HL-60/S4 treated with phorbol 12-myristate 13-acetate at 8.2 ng/mL for 4 days and 3 days (cell line): ENCODE results near the gene MPDU1.
"Not testable (repeated sequence)": the region's sequence is repeated elsewhere in the genome, so short reads cannot be mapped to it uniquely, and the experiment has no call there.

ENCODE experiments used
- in situ Hi-C: fragments of 300-500 bp; cut with MboI; formaldehyde crosslinking; loops from 2 replicates; pipeline ENCODE4 v1.15.0; 2022; ENCODE audit warnings: low sequenced_read_pairs

Gene MPDU1

GRCh38 chr17:7606280-7606679 lies 22.6 kb downstream of the MPDU1 start:
- in situ Hi-C loops = no loop called here

DNA sequence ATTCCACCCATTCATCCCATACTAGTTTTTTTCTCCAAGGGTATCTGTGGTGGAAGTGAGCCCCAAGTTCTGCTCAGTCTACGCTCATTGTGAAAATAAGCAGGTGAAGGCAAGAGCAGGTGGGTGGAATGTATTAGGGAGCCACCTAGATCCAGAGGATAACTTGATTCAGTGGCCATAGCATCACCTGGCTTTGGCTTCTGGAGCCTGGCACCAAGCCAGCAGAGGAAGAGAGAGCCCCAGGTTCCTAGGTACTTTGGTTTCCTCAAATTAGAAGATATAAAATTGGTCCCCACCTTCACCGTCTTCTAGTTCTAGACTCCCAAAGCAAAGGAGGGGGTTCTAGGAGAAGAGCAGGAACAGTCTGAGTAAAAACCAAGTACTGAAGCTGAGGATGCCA lies 27.0 kb downstream of the MPDU1 start:
- in situ Hi-C loops = no loop called here

DNA sequence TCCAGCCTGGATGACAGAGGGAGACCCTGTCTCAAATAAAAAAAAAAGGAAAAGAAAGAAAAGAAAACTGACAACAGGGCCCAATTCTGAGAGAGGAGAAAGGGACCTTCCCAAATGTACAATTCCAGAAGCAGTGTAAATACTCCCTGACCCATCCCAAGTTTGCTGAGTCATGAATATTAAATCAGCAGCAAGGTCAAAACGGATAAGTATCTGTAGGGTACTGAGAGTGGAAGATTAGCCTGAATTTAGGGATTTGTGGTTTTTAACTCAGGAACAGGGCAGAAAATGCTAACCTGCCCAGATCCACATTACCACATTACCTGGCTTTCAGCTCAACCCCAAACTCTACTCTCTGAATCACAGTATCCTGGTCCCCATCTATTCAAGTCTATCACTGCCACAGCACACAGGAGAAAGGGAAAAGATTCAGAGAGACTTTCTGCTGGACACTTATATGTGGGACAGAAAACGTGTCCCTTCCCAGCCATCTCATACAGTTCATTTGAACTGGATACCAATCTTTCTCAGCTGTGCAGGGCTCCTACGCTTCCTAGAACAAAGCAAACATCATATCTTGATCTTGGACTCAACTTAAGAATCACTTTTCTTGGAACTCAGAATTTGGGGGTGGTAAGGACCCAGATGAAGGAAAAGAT lies 28.1 kb downstream of the MPDU1 start:
- in situ Hi-C loops = no loop called here

DNA sequence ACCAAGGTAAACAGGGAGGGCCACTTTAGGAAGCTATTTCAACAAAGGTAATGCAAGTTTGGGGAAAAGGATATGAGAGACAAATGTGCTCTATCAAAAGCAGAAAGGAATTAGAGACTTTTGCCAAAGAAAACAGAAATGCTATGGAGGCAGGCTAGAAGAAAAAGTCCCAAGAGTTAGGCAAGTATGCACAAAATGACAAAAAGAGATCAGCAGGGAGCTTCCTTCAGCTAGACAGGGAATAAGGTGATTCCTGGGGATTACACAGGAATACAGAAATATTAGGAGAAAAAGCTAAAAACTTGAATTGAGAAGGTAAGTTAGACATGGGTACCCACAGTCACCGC lies 28.6 kb downstream of the MPDU1 start:
- in situ Hi-C loops = no loop called here

DNA sequence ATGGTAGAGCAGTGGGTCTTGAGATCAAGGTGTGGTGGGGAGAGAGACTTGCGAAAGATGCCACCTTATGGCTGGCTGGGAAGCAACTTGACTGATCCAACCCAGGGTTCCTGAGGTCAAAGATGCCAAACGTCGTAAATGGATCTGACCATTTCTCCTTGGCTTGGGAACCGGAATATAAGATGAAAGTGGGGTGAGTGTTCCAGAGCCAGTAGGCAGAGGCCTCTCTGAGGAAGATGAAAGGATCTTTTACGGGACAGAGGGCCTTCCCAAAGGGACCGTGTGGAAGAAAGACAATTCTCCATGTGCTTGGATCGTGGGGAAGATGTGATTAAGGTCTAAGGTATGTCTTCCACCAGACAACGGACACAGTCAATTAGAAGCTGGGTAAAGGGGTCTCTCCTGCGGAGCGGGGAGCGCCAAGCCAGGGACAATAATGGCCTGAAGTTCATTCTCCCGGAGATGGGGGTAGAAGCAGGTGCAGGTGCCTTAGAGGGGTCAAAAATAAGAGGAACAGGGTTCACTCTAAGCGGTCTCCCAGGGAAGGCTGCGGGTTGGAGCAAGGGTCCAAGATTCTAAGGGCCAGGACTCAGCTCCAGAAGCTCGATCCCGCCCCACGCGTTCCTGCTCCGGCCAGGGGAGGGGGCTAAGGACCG lies 30.2 kb downstream of the MPDU1 start:
- in situ Hi-C loops = no loop called here

DNA sequence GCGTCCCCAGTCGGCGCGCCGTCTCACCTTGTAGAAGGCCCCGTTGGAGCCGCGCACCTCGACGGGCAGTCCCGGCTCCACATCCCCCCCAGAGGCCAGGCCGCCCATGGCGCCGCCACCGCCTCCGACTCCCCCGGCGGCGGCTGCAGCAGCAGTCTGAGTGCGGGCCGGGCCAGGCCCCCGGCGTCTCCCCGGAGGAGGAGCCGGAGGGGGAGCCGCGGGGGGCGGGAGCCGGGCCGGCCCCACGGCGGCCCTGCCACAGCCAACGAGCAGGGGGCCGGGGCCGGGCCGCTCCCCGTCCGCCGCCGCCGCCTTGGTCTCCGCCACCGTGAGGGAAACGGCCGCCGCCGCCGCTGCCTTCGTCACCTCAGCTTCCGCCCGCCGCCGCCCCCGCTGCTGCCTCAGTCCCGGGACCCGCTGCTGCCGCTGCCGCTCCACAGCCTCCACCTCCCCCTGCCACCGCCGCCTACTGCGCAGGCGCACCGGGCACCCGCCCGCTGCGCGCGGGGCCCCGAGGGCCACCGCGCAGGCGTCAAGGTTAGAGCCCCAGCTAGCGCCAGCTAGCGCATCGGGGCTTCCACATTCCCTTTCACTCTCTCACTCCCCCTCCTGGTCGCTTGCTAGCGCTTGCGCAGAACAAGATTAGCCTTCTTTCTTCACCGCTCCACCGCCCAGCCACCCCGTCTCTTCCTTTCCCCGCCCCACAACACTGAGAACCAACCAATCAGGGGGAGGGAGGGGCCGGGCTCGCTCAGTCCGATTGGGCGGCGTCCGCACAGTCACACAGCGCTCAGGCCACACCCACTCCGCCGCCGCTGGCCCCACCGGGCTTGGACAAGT lies 31.0 kb downstream of the MPDU1 start, which contains the start of gene FXR2:
TSS of gene FXR2 (minus strand) at position 473 of the 840 bp plus-strand sequence. CDS start at position 108, 365 bp downstream.
- in situ Hi-C loops = no loop called here

- in situ Hi-C loops = no loop called here
These were observed 31.7 kb downstream of the MPDU1 start for GRCh38 chr17:7615265-7615747.

GRCh38 chr17:7618608-7619007 lies 35.0 kb downstream of the MPDU1 start:
- in situ Hi-C loops = no loop called here

DNA sequence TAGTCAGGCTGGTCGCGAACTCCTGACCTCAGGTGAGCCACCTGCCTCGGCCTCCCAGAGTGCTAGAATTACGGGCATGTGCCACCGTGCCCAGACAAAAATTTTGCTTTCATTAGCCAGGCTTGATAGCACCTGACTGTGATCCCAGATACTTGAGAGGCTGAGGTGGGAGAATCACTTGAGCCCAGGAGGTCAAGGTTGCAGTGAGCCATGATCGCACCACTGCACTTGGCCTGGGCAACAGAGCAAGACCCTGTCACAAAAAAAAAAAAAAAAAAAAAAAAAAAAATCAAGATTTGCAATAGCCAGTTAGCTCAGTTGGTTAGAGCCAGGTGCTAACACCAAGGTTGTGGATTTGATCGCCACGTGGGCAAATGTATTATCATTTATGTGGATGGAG lies 37.2 kb downstream of the MPDU1 start:
- in situ Hi-C loops = no loop called here

DNA sequence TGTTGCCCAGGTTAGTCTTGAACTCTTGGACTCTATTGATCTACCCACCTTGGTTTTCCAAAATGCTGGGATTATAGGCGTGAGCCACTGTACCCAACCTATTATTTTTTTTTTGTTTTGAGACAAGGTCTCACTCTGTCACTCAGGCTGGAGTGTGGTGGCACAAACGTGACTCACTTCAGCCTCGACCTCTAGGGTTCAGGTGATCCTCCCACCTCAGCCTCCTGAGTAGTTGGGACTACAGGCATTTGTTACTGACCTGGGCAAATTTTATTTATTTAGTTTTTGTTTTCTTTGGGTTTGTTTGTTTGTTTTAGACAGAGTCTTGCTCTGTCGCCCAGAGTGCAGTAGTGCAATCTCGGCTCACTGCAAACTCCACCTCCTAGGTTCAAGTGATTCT lies 40.0 kb downstream of the MPDU1 start:
- in situ Hi-C loops = no loop called here

DNA sequence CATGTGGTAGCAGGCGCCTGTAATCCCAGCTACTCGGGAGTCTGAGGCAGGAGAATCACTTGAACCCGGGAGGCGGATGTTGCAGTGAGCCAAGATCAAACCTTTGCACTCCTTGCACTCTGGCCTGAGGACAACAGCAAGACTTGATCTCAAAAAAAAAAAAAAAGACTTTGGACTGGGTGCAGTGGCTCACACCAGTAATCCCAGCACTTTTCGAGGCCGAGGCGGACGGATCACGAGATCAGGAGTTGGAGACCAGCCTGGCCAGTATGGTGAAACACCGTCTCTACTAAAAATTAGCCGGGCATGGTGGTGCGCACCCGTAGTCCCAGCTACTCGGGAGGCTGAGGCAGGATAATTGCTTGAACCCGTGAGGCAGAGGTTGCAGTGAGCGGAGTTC lies 42.1 kb downstream of the MPDU1 start:
- in situ Hi-C loops = not testable (repeated sequence)

GRCh38 chr17:7626307-7626706 lies 42.7 kb downstream of the MPDU1 start:
- in situ Hi-C loops = no loop called here

- in situ Hi-C loops = no loop called here
These were observed 43.3 kb downstream of the MPDU1 start for GRCh38 chr17:7626956-7627249.

GRCh38 chr17:7627250-7628121 lies 43.8 kb downstream of the MPDU1 start, which contains the start of gene SAT2:
Gene SAT2, minus strand, starts transcription at chr17:7627821. Its CDS starts 186 bp downstream, at chr17:7627635.
- in situ Hi-C loops = no loop called here

DNA sequence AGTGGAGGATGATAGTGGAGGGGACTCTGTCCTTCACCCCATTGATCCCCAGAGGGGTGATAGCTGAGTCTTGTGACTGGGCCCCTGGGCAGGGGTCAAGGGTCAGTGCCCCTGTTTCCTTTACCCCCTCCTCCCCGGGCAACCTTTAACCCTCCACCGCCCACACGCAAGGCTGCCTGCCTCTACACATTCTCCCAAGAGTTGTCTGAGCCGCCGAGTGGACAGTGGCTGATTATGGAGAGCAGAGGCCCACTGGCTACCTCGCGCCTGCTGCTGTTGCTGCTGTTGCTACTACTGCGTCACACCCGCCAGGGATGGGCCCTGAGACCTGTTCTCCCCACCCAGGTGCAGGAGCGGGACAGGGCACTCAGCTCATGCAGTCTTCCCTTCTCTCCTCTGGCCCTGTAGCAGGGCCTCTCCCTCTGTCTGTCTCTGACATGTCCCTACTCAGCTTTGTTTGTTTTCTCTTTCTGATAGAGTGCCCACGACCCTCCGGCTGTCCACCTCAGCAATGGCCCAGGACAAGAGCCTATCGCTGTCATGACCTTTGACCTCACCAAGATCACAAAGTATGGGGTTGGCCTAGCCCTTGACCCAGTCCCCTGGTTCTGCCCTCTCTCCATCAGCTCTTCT lies 46.4 kb downstream of the MPDU1 start, which contains the start of gene SHBG:
TSS of gene SHBG (plus strand) at position 197 of the 633 bp plus-strand sequence. CDS start at position 235, 38 bp downstream.
- in situ Hi-C loops = no loop called here

DNA sequence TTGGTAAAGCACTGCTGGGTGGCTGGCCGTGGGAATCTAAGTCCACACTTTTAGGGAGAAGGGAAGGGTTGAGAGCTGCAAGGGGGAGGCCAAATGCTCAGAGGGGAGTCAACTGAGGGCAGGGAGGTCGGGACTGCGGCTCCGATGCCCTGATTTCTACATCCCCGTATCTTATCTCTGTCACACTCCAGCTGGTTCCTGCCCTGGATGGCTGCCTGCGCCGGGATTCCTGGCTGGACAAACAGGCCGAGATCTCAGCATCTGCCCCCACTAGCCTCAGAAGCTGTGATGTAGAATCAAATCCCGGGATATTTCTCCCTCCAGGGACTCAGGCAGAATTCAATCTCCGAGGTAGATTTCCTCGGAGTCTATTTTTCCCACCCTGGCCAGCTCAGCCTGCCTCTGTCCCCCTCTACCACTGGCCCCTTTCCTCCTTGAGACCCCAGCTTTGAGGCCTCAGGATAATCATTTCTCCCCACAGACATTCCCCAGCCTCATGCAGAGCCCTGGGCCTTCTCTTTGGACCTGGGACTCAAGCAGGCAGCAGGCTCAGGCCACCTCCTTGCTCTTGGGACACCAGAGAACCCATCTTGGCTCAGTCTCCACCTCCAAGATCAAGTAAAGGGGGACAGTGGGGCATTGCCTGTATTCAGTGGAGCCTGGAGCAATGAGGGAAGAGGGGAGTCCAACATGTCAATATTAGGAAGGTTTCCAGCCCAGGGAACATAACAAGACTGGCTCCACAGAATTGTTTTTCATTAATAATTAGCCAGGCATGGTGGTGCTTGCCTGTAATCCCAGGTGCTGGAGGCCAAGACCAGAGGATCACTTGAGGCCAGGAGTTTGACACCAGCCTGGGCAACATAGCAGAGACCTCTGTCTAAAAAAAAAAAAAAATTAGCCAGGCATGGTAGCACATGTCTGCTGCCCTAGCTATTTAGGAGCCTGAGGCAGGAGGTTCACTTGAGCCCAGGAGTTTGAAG lies 48.0 kb downstream of the MPDU1 start:
- in situ Hi-C loops = no loop called here

DNA sequence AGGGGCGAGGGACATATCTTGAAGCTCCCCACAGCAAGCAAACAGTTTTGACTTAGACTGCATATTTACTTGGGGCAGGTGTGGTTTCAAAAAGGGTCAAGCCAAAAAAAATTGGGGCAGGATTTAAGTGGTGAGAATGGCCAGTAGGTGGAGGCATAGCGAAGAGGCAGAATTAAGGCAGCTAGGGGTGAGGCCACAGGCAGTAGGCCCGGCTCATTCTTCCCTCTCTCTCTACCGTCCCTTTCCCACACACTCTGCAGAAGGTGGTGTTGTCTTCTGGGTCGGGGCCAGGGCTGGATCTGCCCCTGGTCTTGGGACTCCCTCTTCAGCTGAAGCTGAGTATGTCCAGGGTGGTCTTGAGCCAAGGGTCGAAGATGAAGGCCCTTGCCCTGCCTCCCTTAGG lies 48.8 kb downstream of the MPDU1 start:
- in situ Hi-C loops = no loop called here

GRCh38 chr17:7633093-7633492 lies 49.4 kb downstream of the MPDU1 start:
- in situ Hi-C loops = no loop called here

- in situ Hi-C loops = no loop called here
These were observed 50.7 kb downstream of the MPDU1 start for GRCh38 chr17:7634384-7634783.
